HepG2 (cell line): ENCODE measurements around the gene SLC16A14. TPM values are rescaled to one million over a fixed set of nuclear protein-coding genes. Genes with fewer than 3 reads are reported as not detected.

Experiments used
- AGO2 ChIP-seq: fragments of 200-400 bp; formaldehyde crosslinking; optimal IDR thresholded peaks from 2 replicates; pipeline ENCODE3; 2017; ENCODE audit warnings: mild to moderate bottlenecking, low read depth, low read length, moderate library complexity
- BCL3 ChIP-seq: sonication (generic); formaldehyde crosslinking; IDR thresholded peaks from 2 replicates; pipeline ENCODE4 v1.5.1; 2020; ENCODE audit warnings: mild to moderate bottlenecking, missing genetic modification reagents, moderate library complexity
- CEBPG ChIP-seq: IDR thresholded peaks from 2 replicates; pipeline ENCODE4 v1.6.1; 2016
- CREB1 ChIP-seq, 2 experiments: fragments of 450-650 bp in 1 of 2; IDR thresholded peaks; 2 replicates each; pipeline ENCODE4 v1.6.1; 2016 to 2017; ENCODE audit warnings: control low read depth in 1 of 2, mild to moderate bottlenecking in 1 of 2, missing compliant biosample characterization in 1 of 2, missing genetic modification characterization in 1 of 2
- FOXA3 ChIP-seq: IDR thresholded peaks from 2 replicates; pipeline ENCODE4 v1.6.1; 2016; ENCODE audit warnings: missing genetic modification reagents, missing compliant biosample characterization
- GPBP1L1 ChIP-seq: sonication (generic); formaldehyde crosslinking; IDR thresholded peaks from 2 replicates; pipeline ENCODE4 v1.5.0; 2020; ENCODE audit warnings: mild to moderate bottlenecking, missing genetic modification reagents
- GTF3A ChIP-seq: sonication (generic); formaldehyde crosslinking; conservative IDR thresholded peaks from 2 replicates; pipeline ENCODE4 v1.4.0; 2020; ENCODE audit warnings: mild to moderate bottlenecking, missing genetic modification reagents
- HMGA1 ChIP-seq: sonication (generic); formaldehyde crosslinking; conservative IDR thresholded peaks from 2 replicates; pipeline ENCODE4 v1.4.0; 2020; ENCODE audit warnings: missing genetic modification reagents
- HNRNPUL1 ChIP-seq: fragments of 200-400 bp; formaldehyde crosslinking; IDR thresholded peaks from 2 replicates; pipeline ENCODE4 v1.6.1; 2017; ENCODE audit warnings: low read depth, mild to moderate bottlenecking, low read length, moderate library complexity
- MBD4 ChIP-seq: IDR thresholded peaks from 2 replicates; pipeline ENCODE4 v1.6.1; 2012; ENCODE audit warnings: low read length, inconsistent platforms, borderline replicate concordance
- MEIS1 ChIP-seq: sonication (generic); formaldehyde crosslinking; IDR thresholded peaks from 2 replicates; pipeline ENCODE4 v1.9.0; 2021; ENCODE audit warnings: mild to moderate bottlenecking, missing genetic modification reagents, moderate library complexity, borderline replicate concordance
- NFE2L2 ChIP-seq: fragments of 150-350 bp; IDR thresholded peaks from 2 replicates; pipeline ENCODE4 v1.6.1; 2014; ENCODE audit warnings: low read length
- ONECUT2 ChIP-seq: sonication (generic); formaldehyde crosslinking; IDR thresholded peaks from 2 replicates; pipeline ENCODE4 v1.4.0; 2020; ENCODE audit warnings: missing genetic modification reagents
- RAD21 ChIP-seq: fragments of 450-650 bp; formaldehyde crosslinking; IDR thresholded peaks from 2 replicates; pipeline ENCODE4 v1.5.0; 2020; ENCODE audit warnings: mild to moderate bottlenecking
- SOX13 ChIP-seq, 3 experiments: fragments of 450-650 bp in 1 of 3; sonication (generic) in 1 of 3; formaldehyde crosslinking in 1 of 3; IDR thresholded peaks in 2 of 3; conservative IDR thresholded peaks in 1 of 3; 2 replicates each; pipeline versions ENCODE4 v1.5.0 to v1.6.1; 2016 to 2020; ENCODE audit warnings: antibody characterized with exemption in 1 of 3, mild to moderate bottlenecking in 1 of 3, missing compliant biosample characterization in 1 of 3, missing genetic modification reagents in 1 of 3, moderate library complexity in 1 of 3
- STAT6 ChIP-seq: sonication (generic); formaldehyde crosslinking; IDR thresholded peaks from 2 replicates; pipeline ENCODE4 v1.4.0; 2020; ENCODE audit warnings: missing genetic modification reagents, mild to moderate bottlenecking, borderline replicate concordance
- THAP7 ChIP-seq: sonication (generic); formaldehyde crosslinking; IDR thresholded peaks from 2 replicates; pipeline ENCODE4 v1.8.1; 2023; ENCODE audit warnings: mild to moderate bottlenecking, missing genetic modification reagents
- ZFP62 ChIP-seq: sonication (generic); formaldehyde crosslinking; IDR thresholded peaks from 2 replicates; pipeline ENCODE4 v1.4.0; 2020; ENCODE audit warnings: missing genetic modification reagents
- ZNF564 ChIP-seq: sonication (generic); formaldehyde crosslinking; IDR thresholded peaks from 2 replicates; pipeline ENCODE4 v1.8.1; 2023; ENCODE audit warnings: mild to moderate bottlenecking, missing genetic modification reagents
- ZNF614 ChIP-seq: IDR thresholded peaks from 2 replicates; pipeline ENCODE4 v1.6.1; 2018; ENCODE audit warnings: missing biosample characterization, missing genetic modification reagents, inconsistent platforms, borderline replicate concordance
- ZNF644 ChIP-seq: IDR thresholded peaks from 2 replicates; pipeline ENCODE4 v1.6.1; 2016; ENCODE audit warnings: low read depth
- ZXDC ChIP-seq: sonication (generic); formaldehyde crosslinking; IDR thresholded peaks from 2 replicates; pipeline ENCODE4 v1.5.0; 2020; ENCODE audit warnings: mild to moderate bottlenecking, missing genetic modification reagents
- polyA plus RNA-seq, 8 experiments: library from polyadenylated mRNA; depleted of rRNA in 3 of 8; stranded (reverse) in 7 of 8; unstranded in 1 of 8; fragments of >200 nt; fragmentation: Illumina TruSeq in 4 of 8; extraction: Trizol in 4 of 8; gene quantifications; 2 replicates each; pipeline versions ENCODE4 v1.2.1 to v1.2.3, GENCODE V29; 2011 to 2016; ENCODE audit warnings: low read depth in 4 of 8, missing spikeins in 1 of 8, mixed read lengths in 1 of 8; ENCODE audit not compliant: insufficient read depth in 1 of 8
- total RNA-seq, 5 experiments: library from RNA; depleted of rRNA; stranded (reverse); fragments of >200 nt; fragmentation: Illumina TruSeq; extraction: Trizol; gene quantifications; 2 replicates each; pipeline ENCODE4 v1.2.3, GENCODE V29; 2016; ENCODE audit warnings: low read depth in 1 of 5

SLC16A14 gene
- total and polyA plus RNA-seq, 2 of the 13 experiments (the other 11 are each of a cell fraction or from before 2014, with no cell fraction given): 0.05 TPM; not detected in 1

- TF ChIP-seq SOX13 (IDR thresholded peaks at IDR 0.05): no peak
- peak in 1 of 2 experiments; percentile 68; a peak in 1 of 4 replicates for TF ChIP-seq SOX13 (CRISPR knock-in tag; conservative IDR thresholded peaks at IDR 0.05 in 1 of 2, IDR thresholded peaks at IDR 0.05 in 1 of 2)
- no peak for TF ChIP-seq ZNF564 (CRISPR knock-in tag)
- TF ChIP-seq ZFP62 (CRISPR knock-in tag): no peak
- no peak for TF ChIP-seq BCL3 (CRISPR knock-in tag)
- no peak for TF ChIP-seq AGO2
- TF ChIP-seq MBD4: no peak
- 0 out of 2 replicates have a peak, but pooled peaks have one; percentile 11 for TF ChIP-seq FOXA3 (CRISPR knock-in tag)
- TF ChIP-seq ZXDC (CRISPR knock-in tag): no peak
- no peak for TF ChIP-seq MEIS1 (CRISPR knock-in tag)
- no peak for TF ChIP-seq GPBP1L1 (CRISPR knock-in tag)
- TF ChIP-seq THAP7: no peak
- TF ChIP-seq ZNF614 (CRISPR knock-in tag): peak; percentile 34; the same call in 1 of the 2 replicates
- no peak for TF ChIP-seq NFE2L2
- no peak for TF ChIP-seq HNRNPUL1
- no peak for TF ChIP-seq GTF3A
- 0 out of 2 replicates have a peak, but pooled peaks have one; percentile 21 for TF ChIP-seq CEBPG
- TF ChIP-seq RAD21 (CRISPR knock-in tag): no peak
- TF ChIP-seq STAT6 (CRISPR knock-in tag): no peak
- no peak for TF ChIP-seq CREB1 (IDR thresholded peaks at IDR 0.05)
- TF ChIP-seq CREB1 (CRISPR knock-in tag; IDR thresholded peaks at IDR 0.05): peak; percentile 32; the same call in 1 of the 2 replicates
- no peak for TF ChIP-seq HMGA1 (CRISPR knock-in tag)
- TF ChIP-seq ZNF644 (CRISPR knock-in tag): peak; percentile 86
- TF ChIP-seq ONECUT2 (CRISPR knock-in tag): no peak
Measured at GRCh38 chr2:230016844-230017243, 51.9 kb downstream of the SLC16A14 start (continued).
